Loucy (cell line): ENCODE results near the gene KIRREL3.

Experiments used
- H2AFZ ChIP-seq: fragments of 200-600 bp; sonication (generic); 2 replicates; pipeline ENCODE4 v1.6.0; 2016; ENCODE audit warnings: antibody characterized with exemption, mild to moderate bottlenecking, low read length, moderate library complexity
- H3F3A ChIP-seq: fragments of 200-600 bp; 2 replicates; pipeline ENCODE4 v1.6.0; 2016; ENCODE audit warnings: antibody characterized with exemption, low read depth, mild to moderate bottlenecking
- H3K27me3 ChIP-seq: fragments of 200-600 bp; sonication (generic); 2 replicates; pipeline ENCODE4 v1.6.1; 2014; ENCODE audit warnings: low read length, mild to moderate bottlenecking; ENCODE audit not compliant: insufficient read depth, poor library complexity, severe bottlenecking
- H3K36me3 ChIP-seq: fragments of 200-600 bp; sonication (generic); 2 replicates; pipeline ENCODE4 v1.6.1; 2016; ENCODE audit warnings: low read length; ENCODE audit not compliant: insufficient read depth
- H3K4me1 ChIP-seq: fragments of 200-600 bp; sonication (generic); 2 replicates; pipeline ENCODE4 v1.5.1; 2014; ENCODE audit warnings: low read length, mild to moderate bottlenecking; ENCODE audit not compliant: insufficient read depth, poor library complexity, severe bottlenecking
- H3K4me2 ChIP-seq: fragments of 200-600 bp; sonication (generic); 2 replicates; pipeline ENCODE4 v1.6.0; 2014; ENCODE audit warnings: antibody characterized with exemption, low read length, low read depth, mild to moderate bottlenecking; ENCODE audit not compliant: poor library complexity, severe bottlenecking
- H3K4me3 ChIP-seq: fragments of 200-600 bp; sonication (generic); 2 replicates; pipeline ENCODE4 v1.5.1; 2014; ENCODE audit warnings: low read length, mild to moderate bottlenecking, mixed read lengths; ENCODE audit not compliant: poor library complexity, severe bottlenecking
- H3K79me2 ChIP-seq: fragments of 200-600 bp; sonication (generic); 2 replicates; pipeline ENCODE4 v1.6.1; 2014; ENCODE audit warnings: low read length; ENCODE audit not compliant: insufficient read depth
- H3K9ac ChIP-seq: fragments of 200-600 bp; sonication (generic); 2 replicates; pipeline ENCODE4 v1.6.0; 2014; ENCODE audit warnings: mild to moderate bottlenecking, low read depth, low read length, moderate library complexity; ENCODE audit not compliant: poor library complexity, severe bottlenecking
- H3K9me2 ChIP-seq: fragments of 200-600 bp; sonication (generic); replicated peaks from 2 replicates; pipeline ENCODE4 v1.6.1; 2016; ENCODE audit warnings: low read depth, low read length, mixed read lengths
- H3K9me3 ChIP-seq: fragments of 200-600 bp; sonication (generic); 2 replicates; pipeline ENCODE4 v1.6.1; 2014; ENCODE audit warnings: mild to moderate bottlenecking, antibody characterized with exemption, low read length, low read depth; ENCODE audit not compliant: insufficient read depth
- H4K20me1 ChIP-seq: fragments of 200-600 bp; sonication (generic); 2 replicates; pipeline ENCODE4 v1.6.0; 2014; ENCODE audit warnings: antibody characterized with exemption, low read length, mild to moderate bottlenecking; ENCODE audit not compliant: insufficient read depth, poor library complexity, severe bottlenecking
- EZH2phosphoT487 ChIP-seq: fragments of 200-600 bp; IDR thresholded peaks from 2 replicates; pipeline ENCODE4 v1.6.1; 2018; ENCODE audit warnings: antibody characterized with exemption, mild to moderate bottlenecking, moderate library complexity, borderline replicate concordance
- TF ChIP-seq, protein P1 (sequence below): fragments of 200-600 bp; sonication (generic); conservative IDR thresholded peaks from 2 replicates; pipeline ENCODE4 v1.5.1; 2014; ENCODE audit warnings: mild to moderate bottlenecking, antibody characterized with exemption, low read length

The KIRREL3 gene

GRCh38 chr11:126870021-126870420 lies 130.5 kb downstream of the KIRREL3 start:
- H3K27me3 ChIP-seq, result no peaks in the 10 kb centered on the region
- H3K9me2 ChIP-seq, result no peaks in the 10 kb centered on the region
- H3K4me3 ChIP-seq, result no peak overlapping the region
- no peaks in the 10 kb centered on the region for H4K20me1 ChIP-seq
- no peaks in the 10 kb centered on the region for H3F3A ChIP-seq
- no peak overlapping the region for H2AFZ ChIP-seq
- H3K79me2 ChIP-seq, result no peaks in the 10 kb centered on the region
- H3K4me1 ChIP-seq, result no peaks in the 10 kb centered on the region
- H3K9me3 ChIP-seq, result no peaks in the 10 kb centered on the region
- TF ChIP-seq EZH2phosphoT487, result no peak
- TF ChIP-seq, protein P1, sequence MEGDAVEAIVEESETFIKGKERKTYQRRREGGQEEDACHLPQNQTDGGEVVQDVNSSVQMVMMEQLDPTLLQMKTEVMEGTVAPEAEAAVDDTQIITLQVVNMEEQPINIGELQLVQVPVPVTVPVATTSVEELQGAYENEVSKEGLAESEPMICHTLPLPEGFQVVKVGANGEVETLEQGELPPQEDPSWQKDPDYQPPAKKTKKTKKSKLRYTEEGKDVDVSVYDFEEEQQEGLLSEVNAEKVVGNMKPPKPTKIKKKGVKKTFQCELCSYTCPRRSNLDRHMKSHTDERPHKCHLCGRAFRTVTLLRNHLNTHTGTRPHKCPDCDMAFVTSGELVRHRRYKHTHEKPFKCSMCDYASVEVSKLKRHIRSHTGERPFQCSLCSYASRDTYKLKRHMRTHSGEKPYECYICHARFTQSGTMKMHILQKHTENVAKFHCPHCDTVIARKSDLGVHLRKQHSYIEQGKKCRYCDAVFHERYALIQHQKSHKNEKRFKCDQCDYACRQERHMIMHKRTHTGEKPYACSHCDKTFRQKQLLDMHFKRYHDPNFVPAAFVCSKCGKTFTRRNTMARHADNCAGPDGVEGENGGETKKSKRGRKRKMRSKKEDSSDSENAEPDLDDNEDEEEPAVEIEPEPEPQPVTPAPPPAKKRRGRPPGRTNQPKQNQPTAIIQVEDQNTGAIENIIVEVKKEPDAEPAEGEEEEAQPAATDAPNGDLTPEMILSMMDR, result no peak
- H3K9ac ChIP-seq, result no peak overlapping the region
- H3K4me2 ChIP-seq, result no peak overlapping the region
- H3K36me3 ChIP-seq, result no peaks in the 10 kb centered on the region

GRCh38 chr11:126868741-126869140 lies 131.8 kb downstream of the KIRREL3 start:
- Histone ChIP-seq H3K79me2 (no peaks in the 10 kb centered on the region), H2AFZ (no peak overlapping the region), H3K36me3 (no peaks in the 10 kb centered on the region), H4K20me1 (no peaks in the 10 kb centered on the region), H3F3A (no peaks in the 10 kb centered on the region), H3K9me3 (no peaks in the 10 kb centered on the region), H3K4me3 (no peak overlapping the region), H3K4me2 (no peak overlapping the region), H3K27me3 (no peaks in the 10 kb centered on the region), H3K4me1 (no peaks in the 10 kb centered on the region), H3K9me2 (no peaks in the 10 kb centered on the region), H3K9ac (no peak overlapping the region)
- TF ChIP-seq, protein P1, result no peak
- no peak for TF ChIP-seq EZH2phosphoT487

- H3F3A ChIP-seq, result no peaks in the 10 kb centered on the region
- no peaks in the 10 kb centered on the region for H3K27me3 ChIP-seq
- no peaks in the 10 kb centered on the region for H3K79me2 ChIP-seq
- TF ChIP-seq, protein P1, result no peak
- no peak overlapping the region for H3K4me3 ChIP-seq
- H3K36me3 ChIP-seq, result no peaks in the 10 kb centered on the region
- no peaks in the 10 kb centered on the region for H4K20me1 ChIP-seq
- no peak overlapping the region for H3K4me2 ChIP-seq
- no peaks in the 10 kb centered on the region for H3K9me2 ChIP-seq
- H3K4me1 ChIP-seq, result no peaks in the 10 kb centered on the region
- no peaks in the 10 kb centered on the region for H3K9me3 ChIP-seq
- H2AFZ ChIP-seq, result no peak overlapping the region
- H3K9ac ChIP-seq, result no peak overlapping the region
Observed at GRCh38 chr11:126864934-126865333, 135.6 kb downstream of the KIRREL3 start.
